GM18867 (cell line): Measurements from ENCODE around the gene LY6G6D.

ENCODE experiments used
- ATAC-seq: cut with Tn5 transposase; IDR thresholded peaks from one replicate; pipeline ENCODE4 v1.9.1; 2021; ENCODE audit warnings: mild to moderate bottlenecking, moderate library complexity; ENCODE audit not compliant: unreplicated experiment

LY6G6D gene

GRCh38 chr6:31733734-31734133, 18.6 kb downstream of the LY6G6D start:
- no peak for ATAC-seq

DNA sequence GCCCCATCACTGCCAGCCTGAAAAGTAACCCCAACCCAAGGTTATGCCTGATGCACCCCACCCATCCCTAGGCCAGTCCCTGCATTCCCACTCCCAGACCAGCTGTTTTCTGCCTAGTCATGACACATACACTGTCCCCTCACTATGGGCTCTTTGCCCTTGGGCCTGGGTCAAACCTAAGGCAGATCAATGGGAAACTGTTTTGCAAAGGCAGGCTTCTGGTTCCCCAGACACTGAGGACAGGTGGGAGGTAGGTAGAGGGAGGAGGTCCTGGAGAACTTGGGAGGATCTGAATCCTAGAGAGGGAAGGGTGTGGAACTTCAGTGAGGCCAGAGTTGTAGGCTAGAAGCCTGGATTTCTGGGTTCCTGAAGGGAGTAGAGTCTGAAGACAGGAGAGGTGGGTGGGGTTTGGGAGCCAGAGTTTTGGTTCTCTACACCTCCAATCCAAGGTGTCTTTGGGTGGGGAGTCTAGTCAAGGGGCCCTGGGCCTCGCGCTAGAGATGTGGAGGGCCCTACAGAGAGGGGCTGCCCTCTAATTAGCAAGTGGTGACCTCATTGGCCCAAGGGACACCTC, 19.2 kb downstream of the LY6G6D start:
- ATAC-seq = no peak

GRCh38 chr6:31734821-31735406, 19.8 kb downstream of the LY6G6D start:
- peak; percentile 22 for ATAC-seq

- peak; percentile 26 for ATAC-seq
These were observed 21.0 kb downstream of the LY6G6D start, which contains the start of gene CLIC1 for GRCh38 chr6:31736021-31736767. Gene CLIC1 (minus strand): TSS chr6:31736530. CDS start chr6:31736300, 230 bp downstream.

DNA sequence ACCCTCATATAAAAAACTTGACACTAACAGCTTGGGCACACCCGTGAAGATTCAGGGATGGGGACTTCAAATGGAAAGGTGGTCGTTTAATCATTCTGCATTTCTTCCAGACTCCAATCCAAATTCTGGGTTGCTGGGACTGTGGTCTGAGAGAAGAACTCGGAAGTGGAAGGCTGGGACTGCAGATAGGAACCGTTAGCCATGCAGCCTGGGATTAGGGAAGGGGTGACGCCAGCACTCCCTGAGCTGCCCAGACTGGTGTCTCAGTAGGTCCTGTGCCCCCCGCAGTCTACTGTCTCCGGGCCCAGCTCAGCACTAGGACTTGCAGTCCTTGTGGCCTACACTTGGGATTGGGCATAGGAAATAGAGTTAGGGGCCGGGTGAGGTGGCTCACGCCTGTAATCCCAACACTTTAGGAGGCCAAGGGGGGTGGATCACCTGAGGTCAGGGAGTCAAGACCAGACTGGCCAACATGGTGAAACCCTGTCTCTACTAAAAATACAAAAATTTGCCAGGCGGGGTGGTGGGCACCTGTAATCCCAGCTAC, 21.7 kb downstream of the LY6G6D start:
- no peak for ATAC-seq

GRCh38 chr6:31737315-31737990, 22.3 kb downstream of the LY6G6D start:
- ATAC-seq = no peak

- ATAC-seq = no peak
These were observed 23.1 kb downstream of the LY6G6D start for GRCh38 chr6:31737991-31738979.

- peak; percentile 75 for ATAC-seq
These were observed 24.7 kb downstream of the LY6G6D start, which contains the start of gene MSH5 for GRCh38 chr6:31739639-31740396. Gene MSH5 (plus strand): TSS chr6:31740005. CDS start chr6:31740467, 462 bp downstream.

- no peak for ATAC-seq
These were observed 25.5 kb downstream of the LY6G6D start for GRCh38 chr6:31740397-31741223.

DNA sequence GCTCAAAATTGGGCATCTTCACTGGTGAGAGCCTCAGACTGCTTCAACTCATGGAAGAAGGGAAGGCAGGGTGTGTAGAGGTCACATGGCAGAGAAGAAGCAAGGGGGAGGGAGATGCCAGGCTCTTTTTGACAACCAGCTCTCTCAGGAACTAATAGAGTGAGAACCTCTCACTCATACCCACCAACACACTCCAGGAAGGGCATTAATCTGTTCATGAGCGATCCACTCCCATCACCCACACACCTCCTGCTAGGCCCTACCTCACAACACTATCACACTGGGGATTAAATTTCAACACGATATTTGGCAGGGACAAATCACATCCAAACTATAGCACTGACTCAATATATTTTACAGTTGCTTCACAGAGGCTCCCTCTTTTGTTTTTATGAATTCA, 26.7 kb downstream of the LY6G6D start:
- ATAC-seq = no peak

GRCh38 chr6:31742894-31743293, 27.7 kb downstream of the LY6G6D start:
- no peak for ATAC-seq

DNA sequence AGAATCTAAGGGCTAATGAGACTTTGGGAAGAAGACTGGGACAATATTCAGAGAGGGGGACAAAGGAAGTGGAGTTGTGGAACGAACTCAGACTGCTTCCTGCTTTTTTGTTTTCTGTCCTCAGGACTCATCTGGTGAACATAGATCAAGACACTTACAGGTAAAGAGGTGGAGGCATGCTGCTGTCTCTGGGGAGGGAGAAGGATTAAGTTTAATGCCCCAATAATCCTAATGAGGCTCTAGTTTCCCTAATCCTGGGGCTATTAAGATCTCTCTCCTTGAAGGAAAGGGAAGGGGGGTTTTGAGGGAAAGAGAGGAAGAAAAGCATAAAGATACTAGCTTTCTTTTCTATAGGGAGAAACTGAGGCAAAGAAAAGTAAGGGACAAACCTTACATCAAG, 29.3 kb downstream of the LY6G6D start:
- no peak for ATAC-seq

DNA sequence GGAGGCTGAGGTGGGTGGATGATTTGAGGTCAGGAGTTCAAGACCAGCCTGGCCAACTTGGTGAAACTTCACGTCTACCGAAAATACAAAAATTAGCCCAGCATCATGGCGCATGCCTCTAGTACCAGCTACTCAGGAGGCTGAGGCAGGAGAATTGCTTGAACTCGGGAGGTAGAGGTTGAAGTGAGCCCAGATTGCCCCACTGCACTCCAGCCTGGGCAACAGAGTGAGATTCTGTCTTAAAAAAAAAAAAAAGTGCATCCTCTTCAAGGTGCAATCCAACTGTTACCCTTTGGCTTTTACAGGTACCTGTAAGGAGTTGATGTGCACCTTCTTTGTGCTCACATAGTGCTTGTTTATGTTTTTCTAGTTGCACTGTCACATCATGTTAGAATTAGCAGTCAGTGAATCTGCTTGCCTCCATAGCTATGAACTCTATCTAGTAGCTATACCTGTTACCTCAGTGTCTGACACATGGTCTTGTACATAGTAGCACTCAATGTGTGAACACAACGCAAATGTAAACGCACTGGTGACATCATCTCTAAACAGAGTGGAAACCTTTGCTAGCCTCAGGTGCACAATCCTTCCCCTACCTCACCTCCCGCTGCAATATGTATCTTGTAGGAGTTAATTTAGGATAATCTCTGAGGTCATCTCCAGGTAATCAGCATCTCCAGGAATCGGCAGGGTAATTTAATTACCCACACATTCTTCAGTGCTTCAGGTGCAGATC, 34.3 kb downstream of the LY6G6D start:
- no peak for ATAC-seq

- no peak for ATAC-seq
These were observed 35.4 kb downstream of the LY6G6D start for GRCh38 chr6:31750411-31751022.

GRCh38 chr6:31752739-31753319, 37.7 kb downstream of the LY6G6D start:
- ATAC-seq = no peak

DNA sequence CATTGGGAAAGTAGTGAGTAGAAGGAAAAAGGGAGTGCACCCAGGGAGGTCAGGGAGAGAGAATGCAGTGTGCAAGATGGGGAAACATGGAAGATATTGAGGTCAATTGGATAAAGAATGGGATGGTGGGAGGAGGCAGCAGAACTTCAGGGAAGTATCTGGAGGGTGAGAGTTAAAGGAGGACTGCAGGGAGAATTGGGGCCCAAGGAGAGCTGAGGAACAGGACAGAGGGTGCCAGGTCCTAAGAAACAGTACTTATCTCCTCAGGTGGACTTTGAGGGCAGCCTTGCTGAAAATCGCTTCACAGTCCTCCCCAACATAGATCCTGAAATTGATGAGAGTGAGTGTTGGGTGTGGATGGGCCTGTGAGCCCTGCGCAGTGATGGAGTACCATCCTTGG, 43.1 kb downstream of the LY6G6D start:
- ATAC-seq = no peak

DNA sequence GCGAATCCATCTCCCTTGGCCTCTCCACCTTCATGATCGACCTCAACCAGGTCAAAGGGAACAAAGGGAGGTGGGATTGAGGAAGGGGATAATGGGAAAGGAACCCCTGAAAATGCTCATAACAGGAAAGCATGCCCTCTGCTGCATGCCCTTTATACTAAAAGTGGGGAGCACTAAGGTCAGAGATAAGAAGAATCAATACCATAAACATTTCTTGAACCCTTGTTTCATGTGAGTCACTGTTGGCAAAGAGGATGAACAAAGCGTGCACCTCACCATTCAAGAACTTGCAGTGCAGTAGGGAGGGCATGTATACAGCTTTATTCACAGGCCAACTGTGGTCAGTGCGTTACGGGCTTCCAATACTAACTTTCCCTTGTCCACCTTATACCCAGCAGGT, 45.6 kb downstream of the LY6G6D start:
- ATAC-seq = no peak
